ENCODE results near the gene CWF19L2.

- TF ChIP-seq CTCF (IDR thresholded peaks at IDR 0.05), result no peak
- TF ChIP-seq POLR2A (IDR thresholded peaks at IDR 0.05), result no peak
- no peak for TF ChIP-seq EP300 (IDR thresholded peaks at IDR 0.05)
- no peak for TF ChIP-seq POLR2AphosphoS5 (IDR thresholded peaks at IDR 0.05)
These were observed 33.2 kb upstream of the CWF19L2 start for GRCh38 chr11:107490836-107491235.

Data from suprapubic skin (tissue), 4 donors.